LHCN-M2 (cell line): Measurements from ENCODE around the gene EBF3. TPM values are rescaled to one million over a fixed set of nuclear protein-coding genes. Genes with fewer than 3 reads are reported as not detected.

Experiments
- DNase-seq: peaks from one replicate; pipeline ENCODE4 v3.0.0-alpha.2; 2012; ENCODE audit warnings: low read depth
- total RNA-seq: library from RNA; depleted of rRNA; stranded (reverse); fragments of >200 nt; gene quantifications from 2 replicates; pipeline ENCODE4 v1.2.3, GENCODE V29; 2014

The EBF3 gene
- total RNA-seq, 1 experiment from 2014 or later = 45.2 TPM

DNA sequence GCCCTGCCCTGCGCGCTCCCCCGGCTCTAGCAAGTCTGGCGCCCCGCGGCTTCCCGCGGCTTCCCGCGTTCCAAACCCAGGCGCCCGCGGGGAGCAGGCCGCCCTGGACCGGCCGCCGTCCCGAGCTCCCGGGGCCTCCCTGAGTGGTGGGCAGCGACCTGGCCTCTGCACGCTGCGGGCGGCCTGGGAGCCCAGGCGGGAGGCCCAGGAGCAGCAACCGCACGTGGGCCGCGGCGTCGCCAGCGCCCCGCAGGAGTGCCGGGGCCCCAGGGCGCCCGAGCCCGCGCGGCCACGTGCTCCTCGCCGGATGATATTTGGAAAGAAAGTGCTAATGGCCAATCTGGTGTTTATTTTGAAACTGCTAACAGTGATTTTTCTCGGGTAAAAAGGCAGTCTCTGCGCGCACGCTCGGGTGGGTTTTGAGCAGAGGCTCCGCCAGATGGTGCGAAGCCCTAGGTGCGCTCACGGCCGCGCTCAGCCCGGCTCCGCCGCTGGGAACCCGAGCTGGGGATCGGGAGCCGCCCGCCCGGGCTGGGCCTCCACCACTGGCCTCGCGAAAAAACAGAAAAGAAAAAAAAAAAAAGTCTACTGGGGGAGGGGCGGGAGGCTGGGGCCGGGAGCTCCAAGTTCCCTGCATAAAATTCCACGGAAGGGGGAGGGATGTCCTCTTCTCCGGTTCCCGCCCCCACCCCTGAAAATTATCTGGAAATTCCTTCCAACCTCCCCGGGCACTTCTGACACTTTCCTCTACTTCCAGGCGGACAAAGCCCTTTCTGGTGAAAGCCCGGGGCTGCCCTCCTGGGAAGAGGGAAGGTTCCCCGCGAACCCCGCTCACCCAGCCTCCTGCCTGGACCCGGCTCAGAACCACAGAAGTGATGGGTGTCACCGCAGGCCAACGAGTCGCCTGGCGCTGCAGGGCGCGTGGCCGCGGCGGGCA lies 4.3 kb downstream of the EBF3 start:
- peak; percentile 72 for DNase-seq

DNA sequence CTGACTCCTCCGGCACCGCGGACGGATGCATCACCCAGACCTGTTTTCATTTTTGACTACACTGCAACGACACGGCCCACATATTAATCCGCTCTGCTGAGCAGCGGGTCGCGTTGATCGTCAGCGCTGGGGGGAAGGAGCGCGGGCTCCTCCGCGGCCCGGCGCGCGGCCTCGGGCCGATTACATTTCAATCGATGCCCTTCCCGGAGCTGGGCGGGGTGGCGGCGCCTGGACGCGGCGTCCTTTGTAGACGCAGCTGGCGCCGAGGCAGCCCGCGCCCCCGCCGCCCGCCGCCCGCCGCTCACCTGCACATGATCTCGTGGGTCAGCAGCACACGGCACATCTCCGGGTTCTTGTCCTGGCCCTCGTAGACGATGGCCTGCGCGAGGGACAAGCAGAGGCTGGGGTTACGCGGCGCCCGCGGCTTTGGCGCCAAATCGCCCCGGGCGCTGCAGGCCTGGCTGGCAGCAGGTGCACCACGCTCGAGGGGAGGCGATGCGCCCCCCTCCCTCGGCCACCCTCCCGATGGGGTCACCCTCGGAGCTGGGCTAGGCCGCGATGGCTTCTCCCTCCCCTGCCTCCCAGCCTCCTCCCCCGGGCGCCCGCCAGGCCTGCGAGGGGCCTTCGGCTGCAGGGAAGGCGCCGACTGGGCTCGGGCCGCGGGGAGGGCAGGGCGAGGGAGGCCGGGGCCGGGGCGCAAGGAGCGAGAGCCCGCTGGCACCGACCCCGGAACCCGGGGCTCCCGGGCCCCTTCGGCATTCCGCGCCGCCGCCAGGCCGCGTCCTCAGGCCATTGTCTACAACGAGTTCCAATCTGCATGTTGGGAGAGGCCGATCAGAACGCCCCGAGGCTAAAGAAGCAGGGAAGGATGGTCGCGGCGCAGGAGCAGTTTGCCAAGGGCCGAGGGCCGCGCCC lies 5.2 kb downstream of the EBF3 start:
- peak; percentile 65 for DNase-seq

DNA sequence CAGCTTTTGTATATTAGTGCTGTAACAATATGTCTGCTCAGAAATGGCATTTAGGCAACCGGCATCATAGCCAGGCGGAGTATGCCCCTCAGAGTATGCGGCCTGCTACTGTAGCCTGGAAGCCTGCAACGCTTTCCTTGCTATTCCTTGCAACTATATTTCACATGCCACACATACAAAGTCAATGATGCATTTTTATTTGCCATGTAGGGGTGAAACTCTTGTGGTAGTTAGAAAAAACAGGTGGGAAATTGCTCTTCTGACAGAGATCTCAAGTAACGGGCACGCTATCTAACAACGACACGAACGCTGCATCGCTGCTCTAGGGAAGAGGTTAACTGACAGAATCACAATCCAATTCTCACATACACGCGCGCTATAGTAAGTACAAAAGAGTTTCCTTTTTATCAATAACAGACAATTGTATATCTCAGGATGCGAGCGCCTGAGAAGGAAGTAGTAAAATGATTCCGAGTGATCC lies 5.9 kb downstream of the EBF3 start:
- peak; percentile 85 for DNase-seq

DNA sequence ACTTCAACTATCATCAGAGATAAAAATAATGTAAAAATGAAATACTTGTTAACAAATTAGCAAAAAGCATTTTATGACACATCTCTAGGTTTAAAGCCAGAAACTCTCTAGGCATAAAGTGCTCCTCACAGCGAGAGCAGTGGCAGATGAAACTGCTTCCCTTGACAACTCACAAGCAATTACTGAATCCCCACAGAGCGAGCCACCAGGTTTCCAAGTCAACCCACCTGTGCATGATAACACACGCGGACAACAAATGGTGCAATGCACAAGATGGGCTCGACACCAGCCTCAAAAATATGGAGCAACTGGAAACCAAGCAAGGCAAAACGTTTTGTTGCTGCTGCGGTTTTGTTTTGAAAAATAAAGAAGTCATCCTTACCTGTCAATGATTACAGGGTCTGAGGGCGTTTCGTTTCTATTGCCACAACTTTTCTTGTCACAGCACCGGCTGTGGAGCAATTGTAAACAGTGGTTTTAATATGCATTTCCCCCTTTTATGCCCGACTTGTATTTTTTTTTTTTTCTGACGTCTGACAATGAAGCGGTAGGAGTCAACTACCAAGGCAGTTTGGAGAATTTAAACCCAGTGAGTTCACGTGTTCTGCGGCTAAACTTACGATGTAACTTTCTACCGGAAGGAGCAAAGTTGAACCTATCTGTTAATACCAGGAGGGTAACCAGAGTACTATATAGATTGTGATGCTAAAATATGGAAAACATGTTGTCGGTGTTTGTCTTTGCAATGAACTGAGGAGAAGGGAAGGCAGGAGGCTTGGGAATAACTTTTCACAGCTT lies 7.0 kb downstream of the EBF3 start:
- DNase-seq = peak; percentile 78

- DNase-seq = no peak
Measured at GRCh38 chr10:129956286-129956670, 7.8 kb downstream of the EBF3 start.

DNA sequence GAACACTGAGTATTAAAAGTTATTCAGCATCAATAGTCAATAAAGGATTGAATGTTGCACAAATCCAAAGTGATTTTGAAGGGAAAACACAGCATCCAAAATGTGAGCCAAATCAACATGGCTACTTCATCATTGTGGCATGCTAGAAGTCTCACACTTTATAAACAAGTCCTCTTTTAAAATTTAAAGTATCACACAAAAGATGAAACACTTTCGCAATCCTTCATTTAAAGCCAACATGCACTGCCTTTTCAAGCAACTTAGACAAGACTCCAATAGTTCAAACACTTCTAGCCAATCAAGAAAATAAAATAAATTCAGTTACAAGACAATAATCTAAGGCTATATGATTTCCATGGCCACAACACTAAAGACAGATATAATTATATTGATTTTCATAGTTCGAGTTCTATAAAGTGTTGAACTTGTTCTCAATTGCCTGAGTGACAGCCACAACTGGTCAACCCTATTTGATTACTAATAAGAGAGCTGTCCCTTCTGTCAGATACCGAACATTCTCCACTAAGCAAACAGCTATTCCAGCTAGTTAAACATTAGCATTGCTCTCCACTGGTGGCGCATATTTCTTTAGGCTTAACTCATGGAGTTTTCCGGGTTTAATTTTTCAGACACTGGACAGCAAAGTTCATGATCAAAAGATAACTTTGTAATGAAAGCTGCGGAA lies 8.3 kb downstream of the EBF3 start:
- peak; percentile 96 for DNase-seq

DNA sequence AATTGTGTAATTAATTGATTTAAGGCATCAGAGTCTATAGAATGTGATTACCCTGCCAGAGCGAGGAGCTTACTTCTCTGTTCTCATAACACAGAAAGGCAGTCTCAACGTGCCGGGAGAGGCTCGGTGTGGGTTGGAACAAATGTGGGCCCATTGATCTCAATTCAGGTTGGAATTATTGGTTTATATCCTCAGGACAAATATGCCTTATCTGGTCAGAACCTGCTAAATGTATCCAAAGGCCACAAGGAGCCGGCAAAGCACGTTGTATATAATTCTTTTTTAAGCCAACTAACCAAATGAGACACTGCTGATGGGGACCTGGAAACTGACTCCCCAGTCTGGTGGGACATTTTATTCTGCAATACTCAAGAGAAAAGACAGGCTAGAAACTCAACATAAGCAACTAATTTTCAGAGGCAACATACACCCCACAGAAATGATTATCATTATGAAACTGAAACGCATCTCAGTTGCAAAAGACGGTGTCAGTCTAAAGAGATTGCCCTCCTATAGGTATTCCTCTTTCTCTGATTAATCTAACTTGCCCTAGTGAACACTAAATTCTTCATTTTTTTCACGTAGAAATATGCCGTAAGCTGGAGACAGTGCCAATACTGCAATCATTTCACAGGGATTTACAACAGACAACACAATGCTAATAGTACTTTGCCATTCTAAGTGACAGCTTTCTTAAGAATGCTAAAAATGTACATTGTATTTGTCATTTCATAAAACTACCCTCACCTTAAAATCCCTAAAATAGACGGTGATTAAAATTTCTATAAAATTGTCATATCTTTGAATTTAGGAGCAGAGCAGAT lies 9.4 kb downstream of the EBF3 start:
- DNase-seq = no peak

DNA sequence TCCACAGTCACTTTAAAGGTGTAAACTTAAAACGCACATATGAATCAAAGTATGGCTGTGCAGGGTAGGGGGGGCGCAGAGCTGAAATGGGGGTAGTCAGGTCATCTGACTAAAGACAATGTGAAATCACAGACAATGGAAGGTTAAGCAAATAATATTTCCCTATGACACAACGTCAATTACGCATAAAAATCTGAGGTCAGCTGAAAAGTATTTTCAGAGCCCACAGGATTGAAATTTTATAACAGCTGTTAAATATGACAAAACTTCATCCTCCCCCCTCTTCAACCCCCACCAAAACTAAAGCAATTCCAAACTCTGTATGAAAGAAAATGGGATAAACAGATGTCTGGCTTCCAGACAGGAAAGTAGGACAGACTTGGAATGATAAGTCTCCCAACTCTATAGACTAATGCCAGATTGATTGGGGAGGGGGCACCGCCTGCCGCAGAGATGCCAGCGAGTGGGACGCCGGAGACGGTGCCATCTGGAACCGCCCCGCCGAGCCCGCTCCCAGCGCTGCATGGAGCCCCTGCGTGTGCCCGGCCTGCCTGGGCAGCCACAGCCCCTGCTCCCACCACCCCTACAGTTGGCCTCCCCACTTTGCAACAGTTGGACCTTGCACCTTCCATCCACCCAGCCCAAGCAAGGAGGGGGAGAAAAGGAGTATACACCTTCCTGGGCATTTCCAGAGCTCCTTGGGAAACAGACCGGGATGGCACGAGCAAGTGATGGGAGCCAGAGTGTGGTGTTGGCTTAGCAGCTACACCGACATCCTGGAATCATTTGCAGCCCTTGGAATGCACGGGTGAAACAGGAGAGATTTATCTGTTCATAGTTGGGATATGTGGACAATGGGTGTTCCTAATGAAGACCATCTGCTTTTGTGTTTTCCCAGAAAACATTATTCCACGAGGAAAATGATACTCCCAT lies 10.7 kb downstream of the EBF3 start:
- DNase-seq = peak; percentile 96

GRCh38 chr10:129952378-129953118 lies 11.5 kb downstream of the EBF3 start:
- peak; percentile 82 for DNase-seq

DNA sequence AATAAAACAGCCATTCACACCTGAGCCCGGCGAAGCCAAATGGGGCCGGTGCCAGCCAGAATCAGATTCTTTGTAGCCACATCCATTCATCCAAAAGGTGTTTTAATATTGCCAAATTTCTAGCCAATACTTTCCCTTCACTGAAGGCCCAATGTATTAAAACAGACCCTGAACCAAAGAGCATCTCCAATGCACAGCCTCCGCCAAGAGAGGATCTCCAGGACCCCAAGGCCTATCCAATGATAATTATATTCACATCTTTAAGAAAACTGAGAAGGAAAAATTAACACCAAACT lies 12.2 kb downstream of the EBF3 start:
- no peak for DNase-seq

DNA sequence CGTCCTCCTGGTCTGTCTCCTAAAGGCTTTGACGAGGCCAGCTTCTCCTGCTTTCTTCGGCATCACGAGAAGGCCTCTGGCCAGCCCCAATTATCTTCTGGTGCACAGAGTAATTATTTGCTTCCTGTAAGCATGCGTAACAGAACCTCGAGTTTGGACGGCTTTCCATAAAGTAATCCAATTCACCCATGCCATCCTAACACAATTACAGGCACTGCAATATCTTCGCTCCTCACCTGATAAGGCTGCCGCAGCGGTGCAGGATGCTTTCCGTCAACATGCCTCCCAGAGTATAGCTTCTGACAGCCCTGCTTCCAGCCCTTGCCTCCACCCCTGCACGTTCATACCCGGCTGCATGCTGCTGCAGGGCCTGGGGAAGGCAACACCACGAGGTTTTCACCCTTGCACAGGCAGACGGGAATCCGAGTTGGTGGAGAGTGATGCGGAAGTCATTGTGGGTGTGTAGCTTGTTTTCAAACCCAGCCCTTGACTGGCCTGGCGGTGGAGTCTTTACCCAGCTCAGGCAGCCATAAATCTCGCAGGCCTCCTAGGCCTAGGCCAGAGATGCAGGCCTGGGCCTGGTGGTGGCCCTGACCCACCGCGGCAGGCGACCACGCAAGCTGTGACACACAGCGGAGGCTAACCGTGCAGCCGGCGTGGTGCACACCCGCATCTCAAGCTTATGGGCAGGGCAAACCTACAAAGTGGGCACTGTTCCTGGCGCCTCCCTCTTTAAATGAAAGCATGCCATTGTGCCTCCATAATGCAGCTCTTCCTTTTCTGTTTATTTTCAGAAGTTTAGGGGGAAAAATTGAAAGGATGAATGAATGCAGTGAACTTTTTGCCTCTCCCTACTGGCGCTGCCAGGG lies 12.7 kb downstream of the EBF3 start:
- DNase-seq = no peak

DNA sequence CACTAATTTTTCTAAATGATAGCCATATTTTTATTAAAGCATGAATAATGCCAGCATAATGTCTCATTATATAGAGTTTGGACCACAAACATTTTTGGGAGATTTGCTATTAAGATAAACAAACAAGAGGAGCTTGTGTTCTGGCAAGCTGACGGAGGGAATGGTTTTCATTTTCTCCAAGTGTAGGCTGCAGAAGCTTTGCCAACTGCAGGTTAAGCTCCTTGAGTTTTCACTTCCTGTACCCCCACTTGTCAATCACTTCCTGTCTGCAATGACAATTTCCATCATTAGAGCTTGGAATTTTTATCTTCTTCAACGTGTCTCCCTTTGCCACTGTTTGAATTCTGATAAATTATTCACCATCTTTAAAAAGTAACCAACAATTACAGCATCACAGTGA lies 13.4 kb downstream of the EBF3 start:
- DNase-seq = no peak

- DNase-seq = peak; percentile 82
Measured at GRCh38 chr10:129949891-129950291, 14.2 kb downstream of the EBF3 start.

DNA sequence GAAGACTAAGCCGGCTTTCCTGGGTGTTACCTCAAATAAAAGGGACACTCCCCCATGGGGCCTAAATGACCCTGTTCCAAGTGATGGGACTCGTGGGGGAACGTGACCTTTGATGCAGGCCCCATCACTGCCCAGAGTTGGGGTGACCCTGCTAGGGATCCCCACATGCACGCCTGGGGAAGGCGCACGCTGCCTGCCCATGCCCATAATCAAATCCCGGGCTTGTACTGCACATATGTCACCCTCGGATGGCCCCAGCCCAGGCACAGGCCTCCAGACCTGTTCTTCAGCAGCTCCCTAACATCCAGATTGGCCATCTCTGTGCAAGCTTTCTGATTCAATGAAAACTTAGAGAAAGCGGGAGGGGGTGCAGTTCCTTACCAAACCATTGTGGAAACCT lies 14.7 kb downstream of the EBF3 start:
- no peak for DNase-seq

GRCh38 chr10:129946859-129947258 lies 17.2 kb downstream of the EBF3 start:
- DNase-seq = no peak

DNA sequence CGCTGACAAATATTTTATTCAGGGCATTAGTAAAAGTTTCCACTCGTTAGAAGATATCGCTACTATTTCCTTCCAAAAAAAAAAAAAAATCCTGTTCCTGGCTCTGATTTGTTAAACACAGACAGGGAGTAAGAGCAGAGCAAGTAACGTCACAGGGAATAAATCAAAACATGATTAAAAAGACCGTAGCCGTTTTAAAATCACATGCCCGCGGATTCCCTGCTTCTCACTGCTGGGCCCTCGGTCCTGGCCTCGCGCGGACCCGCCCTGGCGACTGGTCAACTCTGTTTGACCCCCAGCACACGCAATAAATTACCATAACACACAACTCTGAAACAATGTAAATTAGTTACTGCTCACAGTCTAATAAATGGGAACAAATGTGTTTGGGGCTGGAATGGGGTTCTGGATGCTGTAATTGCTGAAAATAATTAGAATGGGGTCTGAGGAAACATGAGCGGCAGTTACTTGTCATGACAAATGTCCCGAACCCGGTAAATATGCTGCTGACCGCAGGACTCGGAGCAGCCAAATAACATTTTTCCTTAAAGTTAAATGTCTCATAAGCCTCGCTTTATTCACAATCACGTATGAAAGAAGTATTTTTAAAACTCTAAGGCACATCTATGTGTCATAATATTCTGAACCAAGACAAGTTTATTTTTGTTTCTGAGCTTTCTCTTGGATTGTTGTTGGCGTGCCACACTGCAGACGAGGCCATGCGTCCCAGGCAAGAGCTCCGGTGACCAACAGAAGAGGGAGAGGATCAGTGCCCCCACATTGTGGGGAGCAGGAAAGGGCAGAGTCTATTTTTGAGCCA lies 17.9 kb downstream of the EBF3 start:
- peak; percentile 65 for DNase-seq
